Fibroblast of peridontal ligament (primary cell): ENCODE results near the gene KIF2B.
"Not testable (repeated sequence)": the region's sequence is repeated elsewhere in the genome, so short reads cannot be mapped to it uniquely, and the experiment has no call there.

ENCODE experiments used
- DNase-seq: peaks from one replicate; pipeline ENCODE4 v3.0.0-alpha.2; 2010; ENCODE audit errors: extremely low read depth

Gene KIF2B

GRCh38 chr17:53822764-53823163 lies at the start of gene KIF2B:
Gene KIF2B, plus strand, starts transcription at chr17:53822927. Its CDS starts 107 bp downstream, at chr17:53823034.
- DNase-seq = no peak

- DNase-seq = no peak
Measured at GRCh38 chr17:53780320-53780719, 42.4 kb upstream of the KIF2B start.

GRCh38 chr17:53791551-53791950 lies 31.2 kb upstream of the KIF2B start:
- DNase-seq = no peak

GRCh38 chr17:53792451-53792850 lies 30.3 kb upstream of the KIF2B start:
- DNase-seq = no peak

GRCh38 chr17:53792997-53793396 lies 29.7 kb upstream of the KIF2B start:
- DNase-seq = no peak

- no peak for DNase-seq
Measured at GRCh38 chr17:53794875-53795274, 27.9 kb upstream of the KIF2B start.

- DNase-seq = no peak
Measured at GRCh38 chr17:53796642-53797041, 26.1 kb upstream of the KIF2B start.

GRCh38 chr17:53797501-53797900 lies 25.2 kb upstream of the KIF2B start:
- DNase-seq = no peak

- no peak for DNase-seq
Measured at GRCh38 chr17:53804437-53804836, 18.3 kb upstream of the KIF2B start.

- DNase-seq = no peak
Measured at GRCh38 chr17:53806473-53806872, 16.3 kb upstream of the KIF2B start.

- no peak for DNase-seq
Measured at GRCh38 chr17:53807286-53807685, 15.4 kb upstream of the KIF2B start.

- no peak for DNase-seq
Measured at GRCh38 chr17:53818271-53818670, 4.5 kb upstream of the KIF2B start.

- DNase-seq = no peak
Measured at GRCh38 chr17:53818929-53819328, 3.8 kb upstream of the KIF2B start.

- DNase-seq = no peak
Measured at GRCh38 chr17:53819956-53820355, 2.8 kb upstream of the KIF2B start.

- no peak for DNase-seq
Measured at GRCh38 chr17:53823341-53824050, 769 bp downstream of the KIF2B start.

GRCh38 chr17:53834771-53835170 lies 12.0 kb downstream of the KIF2B start:
- not testable (repeated sequence) for DNase-seq

GRCh38 chr17:53837131-53837530 lies 14.4 kb downstream of the KIF2B start:
- no peak for DNase-seq

- DNase-seq = no peak
Measured at GRCh38 chr17:53844491-53845107, 21.9 kb downstream of the KIF2B start.

GRCh38 chr17:53871128-53871527 lies 48.4 kb downstream of the KIF2B start:
- not testable (repeated sequence) for DNase-seq
